Sigmoid colon (tissue), 4 donors: ENCODE data around the gene POT1.

Source experiments
- EP300 ChIP-seq, 4 donors: sonication (generic); formaldehyde crosslinking; IDR thresholded peaks; one replicate each; pipeline ENCODE4 v1.6.1; 2017; ENCODE audit warnings: antibody characterized with exemption in 4 of 4
- POLR2A ChIP-seq, 2 donors: fragments of 450-650 bp; IDR thresholded peaks; one replicate each; pipeline ENCODE4 v1.6.1; 2016; ENCODE audit warnings: antibody characterized with exemption in 2 of 2, mild to moderate bottlenecking in 2 of 2, moderate library complexity in 2 of 2
- POLR2AphosphoS5 ChIP-seq, 4 donors: sonication (generic); formaldehyde crosslinking; IDR thresholded peaks; one replicate each; pipeline ENCODE4 v1.6.1; 2017; ENCODE audit warnings: antibody characterized with exemption in 4 of 4
- TF ChIP-seq, protein P1 (sequence below), 4 experiments: fragments of 450-650 bp in 3 of 4; fragments of 200-600 bp in 1 of 4; IDR thresholded peaks; one replicate each; pipeline ENCODE4 v1.5.1; 2016 to 2019; ENCODE audit warnings: antibody characterized with exemption in 4 of 4, mild to moderate bottlenecking in 3 of 4, moderate library complexity in 2 of 4

DNA sequence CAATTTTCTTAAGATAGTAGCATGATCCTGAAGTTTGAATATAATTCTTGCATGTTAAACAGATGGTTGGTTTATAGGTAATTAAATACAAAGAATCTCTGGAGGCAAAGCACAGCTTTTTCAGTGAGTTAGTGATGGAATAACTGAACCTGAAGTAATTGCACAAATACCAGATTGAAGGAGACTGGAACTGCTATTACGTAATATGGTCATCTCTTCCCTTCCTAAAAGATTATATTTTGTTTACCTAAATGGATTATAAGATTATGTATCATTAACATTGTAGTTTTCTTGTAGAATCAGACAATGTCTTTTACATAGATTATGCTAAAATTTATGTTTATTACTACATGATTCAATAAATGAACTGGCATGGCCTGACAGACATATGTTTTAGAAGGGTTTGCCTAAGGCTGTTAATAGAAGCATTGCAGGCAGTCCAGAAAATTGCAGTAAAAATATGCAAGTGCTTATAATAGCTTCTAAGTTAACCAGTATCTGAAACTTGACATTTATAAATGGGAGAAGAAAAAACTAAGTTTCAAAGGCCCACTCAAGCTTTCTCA lies 128.2 kb downstream of the POT1 start:
- TF ChIP-seq POLR2AphosphoS5 (IDR thresholded peaks at IDR 0.05) (no peak), EP300 (IDR thresholded peaks at IDR 0.05) (no peak), POLR2A (IDR thresholded peaks at IDR 0.05) (no peak)
- TF ChIP-seq, protein P1, sequence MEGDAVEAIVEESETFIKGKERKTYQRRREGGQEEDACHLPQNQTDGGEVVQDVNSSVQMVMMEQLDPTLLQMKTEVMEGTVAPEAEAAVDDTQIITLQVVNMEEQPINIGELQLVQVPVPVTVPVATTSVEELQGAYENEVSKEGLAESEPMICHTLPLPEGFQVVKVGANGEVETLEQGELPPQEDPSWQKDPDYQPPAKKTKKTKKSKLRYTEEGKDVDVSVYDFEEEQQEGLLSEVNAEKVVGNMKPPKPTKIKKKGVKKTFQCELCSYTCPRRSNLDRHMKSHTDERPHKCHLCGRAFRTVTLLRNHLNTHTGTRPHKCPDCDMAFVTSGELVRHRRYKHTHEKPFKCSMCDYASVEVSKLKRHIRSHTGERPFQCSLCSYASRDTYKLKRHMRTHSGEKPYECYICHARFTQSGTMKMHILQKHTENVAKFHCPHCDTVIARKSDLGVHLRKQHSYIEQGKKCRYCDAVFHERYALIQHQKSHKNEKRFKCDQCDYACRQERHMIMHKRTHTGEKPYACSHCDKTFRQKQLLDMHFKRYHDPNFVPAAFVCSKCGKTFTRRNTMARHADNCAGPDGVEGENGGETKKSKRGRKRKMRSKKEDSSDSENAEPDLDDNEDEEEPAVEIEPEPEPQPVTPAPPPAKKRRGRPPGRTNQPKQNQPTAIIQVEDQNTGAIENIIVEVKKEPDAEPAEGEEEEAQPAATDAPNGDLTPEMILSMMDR (IDR thresholded peaks at IDR 0.05): no peak
